Kidney epithelial cell (primary cell): ENCODE measurements around the gene UNC5C. TPM values are rescaled to one million over a fixed set of nuclear protein-coding genes. Genes with fewer than 3 reads are reported as not detected.

Experiments
- DNase-seq: peaks from one replicate; pipeline ENCODE4 v3.0.0-alpha.2; 2010; ENCODE audit warnings: low read depth
- H3K27me3 ChIP-seq: 2 replicates; pipeline ENCODE4 v1.6.0; 2011; ENCODE audit warnings: low read length; ENCODE audit not compliant: control insufficient read depth, insufficient read depth
- H3K36me3 ChIP-seq: 2 replicates; pipeline ENCODE4 v1.5.1; 2011; ENCODE audit warnings: low read length; ENCODE audit not compliant: control insufficient read depth, insufficient read depth
- H3K4me3 ChIP-seq: 2 replicates; pipeline ENCODE4 v1.5.1; 2011; ENCODE audit warnings: low read depth, mild to moderate bottlenecking, control low read depth, low read length
- CTCF ChIP-seq: IDR thresholded peaks from 2 replicates; pipeline ENCODE4 v1.5.1; 2011; ENCODE audit warnings: mild to moderate bottlenecking, moderate library complexity, low read length, control low read depth, inconsistent platforms; ENCODE audit not compliant: insufficient read depth, poor library complexity, severe bottlenecking
- total RNA-seq: library from RNA; depleted of rRNA; stranded (reverse); fragments of >200 nt; gene quantifications from 2 replicates; pipeline ENCODE4 v1.2.3, GENCODE V29; 2015

The UNC5C gene
- total RNA-seq, 1 donor from 2014 or later: 2.8 TPM

GRCh38 chr4:95409750-95410149 lies 139.0 kb downstream of the UNC5C start:
- Histone ChIP-seq H3K36me3 (no peaks in the 10 kb centered on the region), H3K27me3 (no peaks in the 10 kb centered on the region), H3K4me3 (no peak overlapping the region)
- TF ChIP-seq CTCF: no peak
- DNase-seq: no peak

DNA sequence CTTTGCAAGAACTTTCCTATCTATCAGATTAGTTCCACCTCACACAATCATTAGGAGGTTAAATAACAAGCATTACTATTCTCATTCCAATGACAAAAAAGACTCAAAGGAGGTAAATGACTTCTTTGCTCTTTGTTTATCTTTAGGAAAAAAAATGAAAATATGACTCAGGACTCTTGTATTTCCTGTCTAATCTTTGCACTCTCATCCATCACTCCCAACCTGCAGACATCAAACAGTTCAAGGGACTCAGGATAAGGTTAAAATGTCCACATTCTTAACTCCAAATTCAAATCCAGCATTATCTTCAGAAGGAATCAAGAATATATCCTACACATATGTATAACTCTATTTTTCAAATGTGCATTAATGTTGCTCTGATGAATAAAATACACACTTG lies 139.6 kb downstream of the UNC5C start:
- no peak for DNase-seq
- Histone ChIP-seq H3K36me3 (no peaks in the 10 kb centered on the region), H3K27me3 (no peaks in the 10 kb centered on the region), H3K4me3 (no peak overlapping the region)
- TF ChIP-seq CTCF: no peak

DNA sequence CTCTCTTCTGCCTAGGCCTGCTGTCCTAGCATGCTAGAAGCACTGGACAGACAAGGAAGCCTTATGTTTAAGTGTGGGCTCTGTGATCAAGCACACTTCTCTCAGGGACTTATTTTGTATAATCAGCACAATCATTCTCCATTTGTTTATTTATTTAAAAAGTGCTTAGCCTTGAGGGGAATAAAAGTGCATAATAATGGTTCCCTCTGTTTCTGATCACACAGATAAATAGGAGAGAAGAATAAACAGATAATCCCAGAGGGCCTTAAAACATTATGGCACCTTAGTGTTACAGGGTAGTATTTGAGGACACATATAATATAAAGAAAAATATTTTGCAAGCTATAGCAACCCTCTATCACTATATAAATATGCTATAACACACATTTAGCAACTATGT lies 146.5 kb downstream of the UNC5C start:
- no peak for TF ChIP-seq CTCF
- H3K36me3 ChIP-seq: no peaks in the 10 kb centered on the region

GRCh38 chr4:95398217-95398616 lies 150.6 kb downstream of the UNC5C start:
- Histone ChIP-seq H3K27me3 (no peaks in the 10 kb centered on the region), H3K36me3 (no peaks in the 10 kb centered on the region), H3K4me3 (no peak overlapping the region)
- DNase-seq: no peak
- no peak for TF ChIP-seq CTCF

More for the DNA sequence above, 146.5 kb downstream of the UNC5C start:
- Histone ChIP-seq H3K4me3 (no peak overlapping the region), H3K27me3 (no peaks in the 10 kb centered on the region)
- no peak for DNase-seq

DNA sequence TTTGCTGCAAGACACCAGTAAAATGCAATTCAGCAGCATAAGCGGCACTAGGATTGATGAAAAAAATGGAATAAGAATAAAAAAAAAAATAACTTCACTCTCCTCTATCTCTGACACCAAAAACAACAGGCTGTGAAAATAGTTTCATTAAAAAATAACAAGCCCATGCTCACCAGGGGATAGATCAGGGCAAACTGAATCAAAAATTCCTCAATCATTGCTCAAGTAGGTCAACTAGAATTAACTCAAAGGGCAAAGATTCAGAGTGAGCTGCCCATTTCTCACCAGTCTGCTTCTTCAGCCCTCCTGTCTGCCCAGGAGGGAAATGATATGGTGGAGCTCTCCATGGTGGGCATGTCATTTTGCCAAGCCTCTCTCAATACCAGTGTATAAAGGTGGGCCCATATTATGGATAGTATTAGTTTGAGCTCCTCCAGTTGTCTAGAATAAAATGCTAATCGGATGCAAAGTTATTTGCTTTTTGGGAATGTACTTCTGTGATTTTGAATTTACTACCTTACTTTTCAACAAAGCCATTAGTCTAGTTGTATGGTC lies 153.9 kb downstream of the UNC5C start:
- Histone ChIP-seq H3K27me3 (no peaks in the 10 kb centered on the region), H3K36me3 (no peaks in the 10 kb centered on the region), H3K4me3 (no peak overlapping the region)
- no peak for TF ChIP-seq CTCF
- no peak for DNase-seq

- Histone ChIP-seq H3K27me3 (no peaks in the 10 kb centered on the region), H3K36me3 (no peaks in the 10 kb centered on the region), H3K4me3 (no peak overlapping the region)
- no peak for TF ChIP-seq CTCF
- no peak for DNase-seq
These were observed 155.0 kb downstream of the UNC5C start for GRCh38 chr4:95393821-95394220.
